NOMO-1 treated with dmso at 0.1 percent for 144 hours (cell line): ENCODE measurements around the gene PRR36.
"Not testable (repeated sequence)": the region's sequence is repeated elsewhere in the genome, so short reads cannot be mapped to it uniquely, and the experiment has no call there.

ENCODE experiments used
- DNase-seq: peaks from one replicate; lab custom pipeline; 2025; ENCODE audit not compliant: unreplicated experiment; lab: John Stamatoyannopoulos, UW

PRR36 gene

GRCh38 chr19:7874076-7874896, at the start of gene PRR36:
TSS of gene PRR36 (minus strand) at chr19:7874390. CDS start at chr19:7873689, 701 bp downstream.
- DNase-seq: no peak

DNA sequence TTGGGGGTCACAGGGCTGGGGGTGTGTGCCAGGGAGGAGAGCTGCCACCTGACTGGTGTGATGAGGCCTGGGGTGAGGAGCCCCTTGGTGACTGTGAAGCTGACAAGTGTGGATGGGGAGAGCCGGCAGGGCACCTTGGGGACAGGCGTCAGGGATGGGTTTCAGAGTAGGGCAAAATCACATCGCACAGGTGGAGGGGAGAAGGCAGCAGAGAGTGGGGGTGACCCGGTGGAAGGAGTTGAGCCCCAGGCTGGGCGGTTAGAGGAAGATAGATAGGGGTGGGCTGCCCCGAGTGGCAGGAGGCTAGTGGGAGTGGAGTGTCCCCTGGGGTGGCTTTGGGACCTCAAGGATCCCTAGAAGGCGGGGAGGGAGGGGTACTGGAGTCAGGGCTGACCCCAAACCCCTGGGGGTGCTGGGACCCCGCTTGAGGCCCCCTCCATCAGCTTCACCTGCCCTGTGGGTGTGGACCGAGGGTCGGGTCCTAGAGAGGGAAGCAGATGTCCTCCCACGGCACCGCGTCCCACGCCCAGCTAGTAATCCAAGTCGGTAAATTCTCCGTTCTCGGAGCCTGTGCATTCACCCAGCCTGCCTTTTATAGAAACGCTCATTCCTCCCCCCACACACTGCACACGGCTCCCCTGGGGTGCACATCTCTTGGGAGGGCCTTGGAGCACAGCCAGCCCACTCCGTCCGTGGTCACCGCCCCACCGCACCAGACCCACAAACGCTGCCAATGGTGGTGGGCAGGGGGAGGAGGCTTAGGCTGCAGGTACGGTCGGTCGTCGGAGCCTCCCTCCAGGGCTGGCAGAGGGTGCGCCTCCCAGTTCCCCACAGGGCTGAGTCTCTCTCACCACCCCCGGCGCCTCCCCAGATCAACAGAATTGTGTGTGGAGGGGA, 49.4 kb upstream of the PRR36 start:
- no peak for DNase-seq

DNA sequence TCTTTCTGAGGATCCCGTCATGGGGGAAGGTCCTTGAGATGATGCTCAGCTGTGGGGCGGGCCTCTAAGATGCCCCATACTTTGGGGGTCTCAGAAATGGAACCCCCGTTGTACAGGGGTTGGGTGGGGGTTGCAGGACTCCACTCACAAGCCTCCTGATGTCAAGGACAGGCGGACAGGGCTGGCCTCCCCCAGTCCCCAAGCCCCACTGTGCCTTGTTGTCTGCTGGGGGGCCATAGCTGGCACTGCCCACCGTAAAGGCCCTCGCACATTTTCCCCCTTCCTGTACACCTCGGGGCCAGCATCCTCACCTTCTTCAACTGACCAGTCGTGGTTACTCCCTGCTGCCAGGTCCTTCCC, 48.6 kb upstream of the PRR36 start:
- DNase-seq: no peak

GRCh38 chr19:7921967-7922835, 48.0 kb upstream of the PRR36 start:
- DNase-seq: no peak

DNA sequence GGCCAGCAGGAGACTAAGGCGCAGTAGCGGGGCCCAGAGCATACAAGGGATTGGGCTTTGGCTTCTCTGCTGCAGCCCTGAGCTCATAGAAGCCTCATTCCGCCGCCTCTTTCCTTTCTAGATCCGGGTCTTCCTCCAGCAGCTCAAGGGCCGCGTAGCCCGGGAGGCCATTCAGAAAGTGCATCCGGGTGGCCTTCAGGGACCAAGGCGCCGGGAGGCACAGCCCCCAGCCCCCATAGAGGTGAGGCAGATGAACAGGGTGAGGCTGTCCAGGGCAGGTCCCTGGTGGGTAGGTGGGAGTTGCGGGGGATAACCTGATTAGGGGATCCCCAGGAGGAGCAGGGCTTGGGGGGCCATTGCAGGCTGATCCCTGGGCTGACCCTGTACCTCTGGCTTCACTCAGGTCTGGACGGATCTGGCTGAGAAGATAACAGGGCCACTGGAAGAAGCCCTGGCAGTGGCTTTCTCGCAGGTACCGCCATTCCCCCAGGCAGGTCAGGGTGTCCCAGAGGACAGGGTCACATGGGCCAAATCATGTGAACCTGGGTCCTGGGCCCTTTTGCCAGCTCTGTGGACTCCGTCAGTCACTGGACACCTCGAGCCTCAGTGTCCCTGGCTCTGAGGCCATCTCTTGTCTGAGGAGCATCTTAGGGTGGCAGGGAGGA, 47.2 kb upstream of the PRR36 start:
- no peak for DNase-seq

- peak; percentile 94 for DNase-seq
Observed at GRCh38 chr19:7920519-7921301, 46.5 kb upstream of the PRR36 start.

DNA sequence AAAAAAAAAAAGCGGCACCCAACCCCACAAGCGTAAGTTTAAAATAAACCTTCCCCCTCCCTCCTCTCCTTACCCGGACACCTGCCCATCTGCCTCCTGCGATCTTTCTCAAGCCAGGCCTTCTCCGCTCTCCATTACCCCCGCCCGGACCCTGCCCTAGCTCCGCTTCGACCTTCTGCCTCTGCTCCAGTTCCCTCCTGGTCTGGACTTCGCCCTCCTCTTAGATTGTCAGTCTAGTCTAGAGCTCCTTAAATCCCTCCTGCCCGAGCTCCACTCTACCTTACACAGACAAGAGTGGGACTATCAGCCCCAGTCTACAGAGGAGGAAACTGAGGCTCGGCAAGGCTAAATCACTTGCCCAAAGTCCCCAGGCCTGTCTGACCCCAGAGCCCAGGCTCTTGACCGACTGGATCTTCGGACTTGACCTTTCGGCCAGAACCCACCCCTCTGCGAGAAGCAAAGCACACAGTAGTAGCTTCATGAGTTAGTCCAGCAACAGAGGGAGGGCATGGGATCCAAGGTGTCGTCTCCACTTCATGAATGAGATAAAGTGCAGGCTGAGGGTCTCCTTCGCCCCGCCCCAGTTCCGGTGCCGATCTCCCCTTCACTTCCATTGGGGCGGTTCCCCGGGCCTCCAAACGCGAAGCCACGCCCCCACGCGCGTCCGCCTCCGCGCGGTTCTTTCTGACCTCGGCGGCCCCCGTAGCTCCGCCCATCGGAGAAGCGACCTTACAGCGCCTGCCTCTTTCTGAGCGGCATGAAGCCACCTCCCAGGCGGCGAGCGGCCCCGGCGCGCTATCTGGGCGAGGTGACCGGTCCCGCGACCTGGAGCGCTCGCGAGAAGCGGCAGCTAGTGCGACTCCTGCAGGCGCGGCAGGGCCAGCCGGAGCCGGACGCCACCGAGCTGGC, 45.7 kb upstream of the PRR36 start, which contains the start of gene SNAPC2:
TSS of gene SNAPC2 (plus strand) at position 729 of the 909 bp plus-strand sequence. CDS start at position 758, 29 bp downstream.
- peak; percentile 87 for DNase-seq

- DNase-seq: no peak
Observed at GRCh38 chr19:7918615-7919421, 44.6 kb upstream of the PRR36 start.

DNA sequence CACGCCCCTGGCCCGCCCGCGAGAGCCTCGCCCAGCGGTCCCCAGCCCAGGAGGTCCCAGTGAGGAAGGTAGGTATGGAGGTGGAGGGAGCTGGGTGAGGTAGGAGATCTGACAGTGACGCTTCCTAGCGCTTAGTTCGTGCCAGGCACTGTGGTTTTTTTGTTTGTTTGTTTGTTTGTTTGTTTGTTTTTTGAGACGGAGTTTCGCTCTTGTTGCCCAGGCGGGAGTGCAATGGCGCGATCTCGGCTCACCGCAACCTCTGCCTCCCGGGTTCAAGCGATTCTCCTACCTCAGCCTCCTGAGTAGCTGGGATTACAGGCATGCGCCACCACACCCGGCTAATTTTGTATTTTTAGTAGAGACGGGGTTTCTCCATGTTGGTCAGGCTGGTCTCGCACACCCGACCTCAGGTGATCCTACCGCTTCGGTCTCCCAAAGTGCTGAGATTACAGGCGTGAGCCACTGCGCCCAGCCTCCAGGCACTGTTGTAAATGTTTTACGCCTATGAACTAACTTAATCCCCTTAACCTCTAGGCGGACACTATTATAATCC, 43.9 kb upstream of the PRR36 start:
- not testable (repeated sequence) for DNase-seq

DNA sequence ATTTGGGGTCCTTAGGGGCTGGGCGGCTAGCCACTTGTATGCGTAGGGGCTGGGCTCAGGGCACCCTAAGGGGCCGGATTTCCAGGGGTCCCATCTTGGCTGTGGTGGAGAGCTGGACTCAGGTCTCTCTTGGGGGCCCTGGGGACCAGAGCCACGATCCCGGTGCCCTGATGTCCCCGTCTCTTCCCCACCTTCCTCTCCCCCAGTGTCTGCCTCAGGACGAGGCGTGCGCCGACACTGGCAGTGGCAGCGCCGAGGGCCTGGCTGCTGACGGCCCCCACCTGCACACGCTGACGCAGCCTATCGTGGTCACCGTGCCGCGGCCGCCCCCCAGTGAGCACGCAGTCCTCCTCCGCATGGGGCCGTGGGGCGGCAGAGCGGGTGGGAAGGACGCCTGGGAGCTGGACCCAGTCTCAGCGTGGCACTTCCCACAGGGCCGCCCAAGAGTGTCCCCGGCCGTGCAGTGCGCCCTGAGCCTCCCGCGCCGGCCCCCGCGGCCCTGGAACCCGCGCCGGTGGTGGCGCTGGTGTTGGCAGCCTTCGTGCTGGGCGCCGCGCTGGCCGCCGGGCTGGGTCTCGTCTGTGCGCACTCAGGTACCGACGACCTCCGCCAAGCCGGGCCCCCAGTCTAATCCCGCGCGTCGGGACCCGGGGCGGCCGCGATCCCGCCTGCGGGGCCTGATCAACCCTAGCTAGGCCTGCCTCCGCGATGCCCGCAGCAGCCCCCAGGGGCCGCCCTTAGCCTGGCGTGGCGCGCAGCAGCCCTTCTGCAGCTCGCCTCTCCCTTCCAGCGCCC, 43.3 kb upstream of the PRR36 start:
- peak; percentile 33 for DNase-seq

DNA sequence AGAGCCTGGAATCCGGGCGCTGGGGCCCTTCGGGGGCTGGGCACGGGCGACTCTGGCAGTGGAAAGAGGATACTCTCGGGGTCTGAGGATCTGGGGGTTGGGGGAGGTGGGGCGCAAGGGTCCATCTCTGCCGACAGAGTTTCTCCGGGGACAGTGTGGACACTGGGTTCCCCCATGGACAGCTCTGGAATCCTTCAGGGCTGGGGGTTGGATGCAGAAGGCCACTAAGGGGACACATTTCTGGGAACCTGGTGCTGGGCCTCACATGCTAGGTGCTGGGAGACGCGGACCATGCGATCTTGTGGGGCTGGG, 42.7 kb upstream of the PRR36 start:
- DNase-seq: no peak

DNA sequence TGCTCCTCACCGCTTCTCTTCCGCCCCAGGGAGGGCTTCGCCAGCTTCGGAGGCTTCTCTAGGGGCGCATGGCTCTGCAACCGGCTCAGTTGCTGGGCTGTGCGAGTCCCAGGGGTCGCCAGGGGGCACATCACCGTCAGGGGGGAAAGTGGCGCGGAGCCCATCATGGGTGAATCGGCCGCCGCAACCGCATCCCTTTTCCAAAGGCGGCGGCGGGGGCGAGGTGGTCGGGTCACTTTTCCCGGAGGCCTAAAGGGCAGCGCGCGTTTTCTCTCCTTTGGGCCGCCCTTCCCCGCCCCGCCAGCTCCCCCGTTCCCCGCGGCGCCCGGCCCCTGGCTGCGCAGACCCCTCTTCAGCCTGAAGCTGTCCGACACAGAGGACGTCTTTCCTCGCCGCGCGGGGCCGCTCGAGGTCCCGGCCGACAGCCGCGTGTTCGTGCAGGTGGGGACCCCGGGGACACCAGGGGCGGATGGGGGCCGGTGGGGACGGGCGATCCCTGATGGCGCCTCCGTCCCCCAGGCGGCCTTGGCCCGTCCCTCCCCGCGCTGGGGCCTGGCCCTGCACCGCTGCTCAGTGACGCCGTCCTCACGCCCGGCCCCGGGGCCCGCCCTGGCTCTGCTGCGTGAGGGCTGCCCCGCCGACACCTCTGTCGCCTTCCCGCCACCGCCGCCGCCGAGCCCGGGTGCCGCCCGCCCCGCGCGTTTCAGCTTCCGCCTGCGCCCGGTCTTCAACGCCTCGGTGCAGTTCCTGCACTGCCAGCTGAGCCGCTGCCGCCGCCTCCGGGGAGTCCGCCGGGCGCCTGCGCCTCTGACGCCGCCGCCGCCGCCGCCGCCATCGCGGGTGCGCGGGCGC, 42.1 kb upstream of the PRR36 start:
- no peak for DNase-seq

- DNase-seq: no peak
Observed at GRCh38 chr19:7915250-7916102, 41.3 kb upstream of the PRR36 start.

GRCh38 chr19:7914598-7915045, 40.4 kb upstream of the PRR36 start, which contains the start of gene TGFBR3L:
TSS of gene TGFBR3L (plus strand) at chr19:7914830.
- no peak for DNase-seq

DNA sequence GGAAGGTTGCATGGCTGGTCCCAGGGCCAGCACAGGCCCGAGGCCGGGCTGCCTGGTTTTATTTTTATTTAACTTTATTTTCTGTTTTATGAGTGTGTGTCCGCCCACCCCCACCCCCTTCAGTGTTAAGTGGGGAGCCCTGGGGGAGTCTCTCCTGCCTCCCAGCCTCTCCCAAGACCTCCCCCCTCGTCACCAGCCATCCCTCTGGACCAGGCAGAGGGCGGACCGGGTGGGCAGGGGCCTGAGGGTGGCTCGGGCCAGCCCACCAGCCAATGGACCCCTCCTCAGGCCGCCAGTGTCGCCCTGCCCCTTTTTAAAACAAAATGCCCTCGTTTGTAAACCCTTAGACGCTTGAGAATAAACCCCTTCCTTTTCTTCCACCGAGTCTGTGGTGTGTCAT, 39.9 kb upstream of the PRR36 start:
- no peak for DNase-seq
